ENCODE measurements around the gene MAP1LC3B.

Gene MAP1LC3B

GRCh38 chr16:87435372-87436224, 43.5 kb downstream of the MAP1LC3B start:
- no peak for DNase-seq

- DNase-seq: no peak
Measured at GRCh38 chr16:87436225-87437172, 44.4 kb downstream of the MAP1LC3B start.

- no peak for DNase-seq
Measured at GRCh38 chr16:87437327-87437726, 45.2 kb downstream of the MAP1LC3B start.

GRCh38 chr16:87437911-87438610, 45.9 kb downstream of the MAP1LC3B start:
- DNase-seq: no peak

- DNase-seq: no peak
Measured at GRCh38 chr16:87438611-87438985, 46.5 kb downstream of the MAP1LC3B start.

- no peak for DNase-seq
Measured at GRCh38 chr16:87439926-87440325, 47.8 kb downstream of the MAP1LC3B start.

GRCh38 chr16:87441886-87442580, 49.9 kb downstream of the MAP1LC3B start:
- DNase-seq: no peak

- no peak for DNase-seq
Measured at GRCh38 chr16:87442581-87442966, 50.4 kb downstream of the MAP1LC3B start.

- no peak for DNase-seq
Measured at GRCh38 chr16:87443016-87443415, 50.9 kb downstream of the MAP1LC3B start.

GRCh38 chr16:87443964-87444363, 51.8 kb downstream of the MAP1LC3B start:
- no peak for DNase-seq

GRCh38 chr16:87445486-87445885, 53.4 kb downstream of the MAP1LC3B start:
- no peak for DNase-seq

GRCh38 chr16:87446479-87446878, 54.3 kb downstream of the MAP1LC3B start:
- DNase-seq: no peak

- no peak for DNase-seq
Measured at GRCh38 chr16:87447323-87447722, 55.2 kb downstream of the MAP1LC3B start.

GRCh38 chr16:87448866-87449265, 56.7 kb downstream of the MAP1LC3B start:
- no peak for DNase-seq

GRCh38 chr16:87451563-87452210, 59.6 kb downstream of the MAP1LC3B start:
- no peak for DNase-seq

GRCh38 chr16:87453326-87453725, 61.2 kb downstream of the MAP1LC3B start:
- DNase-seq: no peak

Measured in SIG-M5 (cell line).